Activated CD4-positive, alpha-beta T cell treated with anti-CD3 and anti-CD28 coated beads, Interleukin-2, amount 50 U/mL, for 1 hour (primary cell): Measurements from ENCODE around the gene CLMN.

Source experiments
- DNase-seq: peaks from one replicate; pipeline ENCODE4 v3.0.0-alpha.2; 2020

Gene CLMN

DNA sequence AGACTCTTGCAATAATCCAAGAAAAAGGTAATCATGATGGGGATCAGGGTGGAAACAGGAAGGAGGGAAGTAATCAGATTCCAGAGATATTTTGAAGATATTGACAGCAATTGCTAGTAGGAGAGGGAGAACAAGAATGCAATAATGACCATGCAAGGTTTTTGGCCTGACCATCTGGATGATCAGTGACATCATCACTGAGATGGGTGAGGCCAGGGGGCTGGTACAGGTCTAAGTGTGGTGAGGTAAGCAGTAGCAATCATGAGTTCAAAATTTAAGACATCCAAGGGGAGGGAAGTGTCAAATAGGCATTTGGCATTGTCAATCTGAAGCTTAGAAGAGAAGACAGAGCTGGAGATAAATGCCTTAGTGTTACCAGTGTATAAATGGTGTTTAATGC lies 24.8 kb upstream of the CLMN start:
- no peak for DNase-seq

- no peak for DNase-seq
These were observed 21.9 kb upstream of the CLMN start for GRCh38 chr14:95341564-95341963.

- no peak for DNase-seq
These were observed 21.4 kb upstream of the CLMN start for GRCh38 chr14:95341115-95341514.

- no peak for DNase-seq
These were observed 20.5 kb upstream of the CLMN start for GRCh38 chr14:95340201-95340697.

DNA sequence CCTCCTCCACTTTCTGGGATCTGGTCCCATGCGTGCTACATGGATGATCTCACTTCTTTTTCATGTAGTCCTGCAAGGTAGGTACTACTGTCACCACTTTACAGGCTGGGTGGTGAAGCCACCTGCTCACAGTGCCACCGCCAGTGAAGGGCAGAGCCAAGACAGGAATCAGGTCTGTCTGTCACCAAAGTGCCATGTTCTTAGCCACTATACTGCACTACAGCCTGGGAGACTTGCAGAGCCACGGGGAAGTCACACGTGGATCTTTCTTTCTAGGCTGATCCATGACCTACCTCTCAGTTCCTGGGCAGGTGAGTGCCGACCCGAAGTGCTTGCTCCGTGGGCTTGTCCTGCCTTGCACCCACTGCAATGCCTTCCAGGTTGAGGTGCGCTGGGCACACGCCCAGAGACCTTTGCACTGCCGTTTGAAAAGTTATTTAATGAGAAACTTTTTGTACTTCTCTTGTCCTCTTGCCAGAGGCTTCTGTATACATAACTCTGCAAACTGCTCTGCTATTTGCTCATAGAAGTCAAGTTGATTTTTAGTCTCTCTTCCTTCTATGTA lies 19.7 kb upstream of the CLMN start:
- no peak for DNase-seq

DNA sequence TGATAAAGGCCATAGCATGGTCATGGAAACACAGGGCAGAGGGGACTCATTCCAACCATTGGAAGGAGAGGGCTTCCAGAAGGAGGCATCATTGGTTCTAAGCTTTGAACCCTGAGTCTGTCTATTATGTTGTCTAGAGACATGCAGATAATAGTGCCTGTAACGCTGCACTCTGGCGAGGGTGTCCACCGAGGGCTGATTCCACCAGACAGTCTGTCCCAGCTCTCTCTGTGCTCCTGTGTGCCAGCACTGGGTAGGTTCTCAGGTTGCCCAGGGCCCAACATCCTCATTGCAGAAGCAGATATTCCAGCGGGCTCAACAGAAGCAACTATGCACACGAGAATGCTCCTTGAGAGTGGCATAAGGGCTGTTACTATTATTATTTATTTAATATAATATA lies 18.7 kb upstream of the CLMN start:
- no peak for DNase-seq

DNA sequence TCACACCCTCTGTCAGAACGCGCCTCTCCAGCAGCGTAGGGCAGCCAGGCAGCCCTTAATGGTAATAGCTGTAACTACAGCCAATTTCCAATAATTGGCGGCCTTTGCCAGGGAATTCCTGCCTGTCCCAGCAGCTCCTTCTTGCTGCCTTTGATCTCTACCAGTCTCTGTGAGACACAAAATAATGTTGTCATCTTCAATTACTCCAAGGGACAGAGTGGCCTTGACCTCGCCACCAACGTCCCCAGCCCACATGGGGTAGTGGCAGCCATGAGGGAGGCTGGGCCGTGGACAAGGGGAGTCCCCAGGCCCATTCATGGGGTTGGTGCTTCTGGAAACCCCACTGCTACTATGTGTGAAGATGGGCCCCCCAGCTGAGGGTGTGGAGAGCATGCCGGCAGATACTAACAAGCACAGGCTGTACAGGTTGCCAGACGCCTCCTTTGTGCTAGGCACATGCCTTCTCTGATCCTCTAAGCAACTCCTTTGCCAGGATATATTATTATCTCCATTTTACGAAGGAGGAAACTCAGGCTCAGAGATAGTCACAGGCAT lies 17.4 kb upstream of the CLMN start:
- DNase-seq: no peak

DNA sequence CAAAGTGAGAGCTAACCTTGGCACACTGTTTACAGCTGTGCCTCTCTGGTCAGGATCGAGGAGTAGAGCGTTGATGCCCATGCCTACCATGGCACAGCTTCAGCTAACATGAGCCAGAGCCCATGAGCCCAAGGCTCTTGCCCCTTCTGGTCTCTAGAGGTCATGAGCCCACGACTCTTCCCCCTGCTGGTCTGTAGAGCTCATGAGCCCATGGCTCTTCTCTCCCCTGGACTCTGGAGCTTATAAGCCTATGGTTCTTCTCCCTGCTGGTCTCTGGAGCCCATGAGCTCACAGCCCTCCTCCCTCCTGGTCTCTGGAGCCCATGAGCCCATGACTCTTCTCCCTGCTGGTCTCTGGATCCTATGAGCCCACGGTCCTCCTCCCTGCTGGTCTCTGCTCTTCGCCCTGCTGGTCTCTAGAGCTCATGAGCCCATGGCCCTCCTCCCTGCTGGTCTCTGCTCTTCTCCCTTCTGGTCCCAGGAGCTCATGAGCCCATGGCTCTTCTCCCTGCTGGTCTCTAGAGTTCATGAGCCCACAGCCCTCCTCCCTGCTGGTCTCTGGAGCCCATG lies 16.6 kb upstream of the CLMN start:
- no peak for DNase-seq

DNA sequence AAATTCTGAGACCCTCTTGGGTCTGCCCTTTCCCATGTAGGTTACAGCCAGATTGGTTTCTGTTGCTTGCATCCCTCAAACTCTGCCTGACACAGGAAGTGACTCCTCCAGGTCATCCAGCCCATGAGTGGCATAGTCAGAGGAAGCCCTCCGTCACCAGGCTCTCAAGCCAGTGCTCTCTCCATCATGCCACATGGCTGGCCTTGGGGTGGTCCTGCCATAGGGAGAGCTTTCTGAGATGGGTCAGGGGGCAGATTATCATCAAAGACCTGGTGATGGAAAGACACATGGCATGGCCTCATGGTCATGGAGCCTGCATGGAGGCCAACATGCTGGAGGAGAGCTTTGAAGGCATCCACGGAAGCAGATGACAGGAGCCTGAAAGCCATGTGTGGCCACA lies 15.4 kb upstream of the CLMN start:
- no peak for DNase-seq

GRCh38 chr14:95334044-95334443 lies 14.3 kb upstream of the CLMN start:
- no peak for DNase-seq

- DNase-seq: no peak
These were observed 12.9 kb upstream of the CLMN start for GRCh38 chr14:95332641-95333040.

- no peak for DNase-seq
These were observed 12.2 kb upstream of the CLMN start for GRCh38 chr14:95331708-95332408.

GRCh38 chr14:95330591-95331370 lies 11.1 kb upstream of the CLMN start:
- no peak for DNase-seq

GRCh38 chr14:95329941-95330340 lies 10.2 kb upstream of the CLMN start:
- no peak for DNase-seq

- DNase-seq: no peak
These were observed 9.2 kb upstream of the CLMN start for GRCh38 chr14:95328729-95329503.

GRCh38 chr14:95327558-95328374 lies 8.1 kb upstream of the CLMN start:
- no peak for DNase-seq

DNA sequence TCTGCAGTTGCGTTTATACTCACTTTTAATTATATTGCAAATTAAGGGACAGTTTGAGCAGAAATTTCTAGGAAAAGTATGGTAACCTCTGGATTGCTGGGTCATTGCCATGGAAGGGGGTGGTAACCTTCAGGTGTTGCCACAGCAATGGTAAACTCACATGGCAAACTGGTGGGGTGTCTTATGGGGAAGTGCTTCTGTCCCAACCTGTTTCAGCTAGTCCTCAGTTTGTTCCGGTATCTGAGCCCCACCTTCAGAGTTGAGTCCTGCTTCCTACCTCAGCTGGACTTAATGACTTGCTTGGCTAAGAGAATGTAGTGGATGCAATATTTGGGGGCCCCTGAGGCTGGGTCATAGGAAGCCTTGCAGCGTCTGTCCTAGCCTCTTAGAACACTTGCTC lies 7.3 kb upstream of the CLMN start:
- no peak for DNase-seq

DNA sequence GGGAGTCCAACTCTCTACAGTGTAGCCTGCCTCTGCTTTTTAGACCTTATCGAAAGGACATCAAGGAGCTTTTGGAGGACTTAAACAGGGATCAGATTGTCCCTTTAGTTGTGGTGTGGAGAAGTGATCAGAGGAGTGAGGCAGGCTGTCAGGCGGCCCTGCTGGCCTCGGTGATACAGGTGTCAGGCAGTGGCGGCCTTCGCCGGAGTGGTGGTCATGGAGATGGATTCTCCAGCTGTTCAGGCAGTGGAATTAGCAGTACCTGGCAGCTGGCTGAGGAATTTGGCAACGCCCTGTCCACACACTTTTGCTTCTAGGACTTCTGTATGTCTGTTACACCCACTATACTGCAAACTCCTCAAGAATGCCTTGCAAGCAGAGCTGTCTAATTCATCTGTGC lies 4.2 kb upstream of the CLMN start:
- DNase-seq: no peak

DNA sequence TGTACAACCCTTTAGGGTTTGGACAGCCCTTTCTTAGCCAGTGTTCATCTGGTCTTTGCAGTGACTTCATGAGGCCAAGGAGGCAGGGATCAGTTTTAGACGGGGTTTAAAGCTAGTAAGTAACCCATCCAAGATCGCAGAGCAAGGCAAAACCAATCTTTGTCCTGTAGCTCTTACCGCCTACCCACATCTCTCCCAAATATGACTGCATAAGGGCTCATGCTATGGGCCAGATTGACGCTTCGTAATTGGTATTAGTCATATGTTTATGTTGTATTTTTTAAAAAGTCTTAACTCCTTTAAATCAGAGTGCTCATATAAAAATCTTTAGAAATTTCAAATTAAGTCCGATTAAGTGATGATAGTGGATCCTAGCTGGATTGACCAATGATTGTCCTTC lies 3.7 kb upstream of the CLMN start:
- DNase-seq: no peak

DNA sequence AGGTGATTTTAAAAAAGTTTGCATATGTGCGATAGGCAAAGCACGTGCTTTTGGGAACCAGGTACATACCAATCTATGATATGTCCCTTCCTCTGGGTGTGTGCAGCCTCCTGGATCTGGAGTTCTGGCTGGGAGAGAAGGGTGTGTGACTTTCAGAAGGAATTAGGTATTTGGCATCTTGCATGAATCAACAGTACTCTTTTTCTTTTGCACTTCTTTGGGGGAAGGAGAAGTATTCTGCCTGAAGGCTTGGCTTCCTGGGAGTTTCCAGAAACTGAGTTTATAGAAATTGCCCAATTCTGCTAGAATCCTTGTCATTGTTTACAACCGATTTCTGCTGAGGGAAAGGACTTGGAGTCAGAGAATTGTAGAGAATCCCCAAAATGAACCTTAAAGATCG lies 2.9 kb upstream of the CLMN start:
- DNase-seq: no peak

DNA sequence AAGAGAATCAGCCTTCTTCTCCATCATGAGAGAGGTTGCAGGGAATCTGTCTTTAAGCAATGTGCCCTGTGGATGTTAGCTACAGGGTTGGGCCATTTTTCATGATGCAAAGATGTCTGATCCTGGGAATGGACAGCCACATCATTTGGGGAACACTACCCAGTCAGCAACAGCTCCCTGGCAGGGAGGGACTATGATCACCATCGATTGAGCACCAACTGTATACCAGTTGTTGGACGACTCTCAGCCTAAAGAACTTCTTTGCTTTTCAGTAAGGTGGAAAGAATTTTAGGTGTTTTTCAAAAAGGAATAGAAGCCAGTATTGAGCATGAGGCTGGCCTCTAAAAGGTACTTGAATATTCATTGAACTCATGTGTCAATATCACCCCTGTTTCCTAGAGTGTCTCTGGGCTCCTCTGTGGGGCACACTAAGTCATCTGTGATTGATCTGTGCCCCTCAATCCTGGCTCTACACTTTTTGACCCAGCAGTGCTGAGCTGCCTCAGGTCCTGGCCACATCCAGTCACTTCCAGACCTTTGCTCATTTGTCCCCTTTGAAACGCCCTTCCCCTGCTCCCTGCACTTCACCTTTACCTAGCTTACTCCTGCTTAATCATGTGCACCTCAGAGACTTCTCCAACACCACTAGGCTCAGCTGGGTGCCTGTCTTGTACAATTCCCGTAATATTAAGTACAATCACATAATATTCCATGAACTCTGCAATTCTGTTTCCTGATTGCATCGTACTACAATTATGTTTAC lies 2.2 kb upstream of the CLMN start:
- no peak for DNase-seq
